ENCODE measurements around the gene NEK4.
A peak's percentile ranks its signal among the peaks of the same experiment; 100 is the strongest.

NEK4 gene

DNA sequence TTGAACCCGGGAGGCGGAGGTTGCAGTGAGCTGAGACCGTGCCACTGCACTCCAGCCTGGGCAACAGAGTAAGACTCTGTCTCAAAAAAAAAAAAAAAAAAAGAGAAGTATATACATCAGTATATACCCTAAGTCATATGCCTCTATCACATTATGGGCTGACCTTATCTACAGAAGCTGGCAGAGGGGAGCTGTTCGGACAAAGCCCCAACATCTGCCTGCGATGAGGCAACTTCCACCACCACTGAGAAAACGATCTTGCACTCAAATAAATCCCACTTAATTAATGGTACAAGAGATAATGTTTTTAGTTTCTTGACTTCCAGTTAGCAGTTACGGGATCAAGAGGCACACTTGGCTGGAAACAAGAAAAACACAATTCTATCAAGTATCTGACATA lies 67.4 kb downstream of the NEK4 start:
- DNase-seq: no peak
- Mint-ChIP-seq H3K27ac (no peak overlapping the region), H3K36me3 (ENCODE audit: low read depth) (peaks cover 10% of the 10 kb centered on the region), H3K4me1 (peaks cover 34% of the 10 kb centered on the region), H3K27me3 (ENCODE audit: low read depth, poor library complexity) (peaks cover 6% of the 10 kb centered on the region), H3K4me3 (peak overlapping the region; percentile 98), H3K9me3 (no peaks in the 10 kb centered on the region)
- TF ChIP-seq, protein P1, sequence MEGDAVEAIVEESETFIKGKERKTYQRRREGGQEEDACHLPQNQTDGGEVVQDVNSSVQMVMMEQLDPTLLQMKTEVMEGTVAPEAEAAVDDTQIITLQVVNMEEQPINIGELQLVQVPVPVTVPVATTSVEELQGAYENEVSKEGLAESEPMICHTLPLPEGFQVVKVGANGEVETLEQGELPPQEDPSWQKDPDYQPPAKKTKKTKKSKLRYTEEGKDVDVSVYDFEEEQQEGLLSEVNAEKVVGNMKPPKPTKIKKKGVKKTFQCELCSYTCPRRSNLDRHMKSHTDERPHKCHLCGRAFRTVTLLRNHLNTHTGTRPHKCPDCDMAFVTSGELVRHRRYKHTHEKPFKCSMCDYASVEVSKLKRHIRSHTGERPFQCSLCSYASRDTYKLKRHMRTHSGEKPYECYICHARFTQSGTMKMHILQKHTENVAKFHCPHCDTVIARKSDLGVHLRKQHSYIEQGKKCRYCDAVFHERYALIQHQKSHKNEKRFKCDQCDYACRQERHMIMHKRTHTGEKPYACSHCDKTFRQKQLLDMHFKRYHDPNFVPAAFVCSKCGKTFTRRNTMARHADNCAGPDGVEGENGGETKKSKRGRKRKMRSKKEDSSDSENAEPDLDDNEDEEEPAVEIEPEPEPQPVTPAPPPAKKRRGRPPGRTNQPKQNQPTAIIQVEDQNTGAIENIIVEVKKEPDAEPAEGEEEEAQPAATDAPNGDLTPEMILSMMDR (IDR thresholded peaks at IDR 0.05): no peak

- Mint-ChIP-seq H3K27me3 (ENCODE audit: low read depth, poor library complexity) (no peaks in the 10 kb centered on the region), H3K4me1 (no peaks in the 10 kb centered on the region), H3K27ac (peak overlapping the region; percentile 84), H3K36me3 (ENCODE audit: low read depth) (peaks cover 49% of the 10 kb centered on the region), H3K9me3 (no peaks in the 10 kb centered on the region), H3K4me3 (no peak overlapping the region)
- TF ChIP-seq, protein P1 (IDR thresholded peaks at IDR 0.05): no peak
- no peak for DNase-seq
Measured at GRCh38 chr3:52697632-52697965, 73.1 kb downstream of the NEK4 start.

DNA sequence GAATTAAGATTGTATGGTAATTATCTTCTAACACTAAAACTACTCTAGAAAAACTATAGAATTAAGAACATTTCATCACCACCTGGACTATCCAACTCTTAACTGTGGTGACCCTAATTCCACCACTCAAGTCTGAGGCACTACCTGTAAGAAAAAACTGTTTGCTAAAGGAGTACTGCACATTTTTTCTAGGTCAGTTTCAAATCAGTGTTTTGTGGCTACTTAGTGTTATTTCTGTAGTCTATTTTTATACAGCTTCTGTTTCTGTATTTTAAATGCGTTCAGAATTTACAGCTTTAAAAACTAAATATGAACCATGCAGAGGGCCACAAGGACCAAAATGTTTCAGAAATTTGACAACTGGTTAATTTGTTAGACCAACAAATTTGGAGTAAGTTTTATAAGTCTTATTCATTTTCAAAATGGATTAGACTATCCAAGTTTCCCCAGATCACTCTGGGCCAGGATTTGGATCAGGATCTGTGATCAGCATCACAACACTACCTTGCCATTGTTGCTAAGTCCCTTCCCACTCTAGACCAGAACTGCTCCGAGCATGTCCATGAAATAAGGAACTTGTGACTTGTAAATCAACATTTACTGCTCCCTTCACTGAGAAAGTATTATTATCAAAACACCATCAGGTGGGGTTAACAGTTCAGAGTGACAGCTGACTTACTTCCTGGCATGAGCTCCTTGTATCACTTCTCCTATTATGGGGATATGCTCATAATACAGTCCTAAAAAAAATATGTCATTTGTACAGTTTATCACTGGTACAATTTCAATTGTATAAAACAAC lies 73.7 kb downstream of the NEK4 start:
- Mint-ChIP-seq H3K9me3 (no peaks in the 10 kb centered on the region), H3K27ac (peak overlapping the region; percentile 84), H3K36me3 (ENCODE audit: low read depth) (peaks cover 51% of the 10 kb centered on the region), H3K4me1 (no peaks in the 10 kb centered on the region), H3K27me3 (ENCODE audit: low read depth, poor library complexity) (no peaks in the 10 kb centered on the region), H3K4me3 (no peak overlapping the region)
- no peak for DNase-seq
- TF ChIP-seq, protein P1 (IDR thresholded peaks at IDR 0.05): no peak

DNA sequence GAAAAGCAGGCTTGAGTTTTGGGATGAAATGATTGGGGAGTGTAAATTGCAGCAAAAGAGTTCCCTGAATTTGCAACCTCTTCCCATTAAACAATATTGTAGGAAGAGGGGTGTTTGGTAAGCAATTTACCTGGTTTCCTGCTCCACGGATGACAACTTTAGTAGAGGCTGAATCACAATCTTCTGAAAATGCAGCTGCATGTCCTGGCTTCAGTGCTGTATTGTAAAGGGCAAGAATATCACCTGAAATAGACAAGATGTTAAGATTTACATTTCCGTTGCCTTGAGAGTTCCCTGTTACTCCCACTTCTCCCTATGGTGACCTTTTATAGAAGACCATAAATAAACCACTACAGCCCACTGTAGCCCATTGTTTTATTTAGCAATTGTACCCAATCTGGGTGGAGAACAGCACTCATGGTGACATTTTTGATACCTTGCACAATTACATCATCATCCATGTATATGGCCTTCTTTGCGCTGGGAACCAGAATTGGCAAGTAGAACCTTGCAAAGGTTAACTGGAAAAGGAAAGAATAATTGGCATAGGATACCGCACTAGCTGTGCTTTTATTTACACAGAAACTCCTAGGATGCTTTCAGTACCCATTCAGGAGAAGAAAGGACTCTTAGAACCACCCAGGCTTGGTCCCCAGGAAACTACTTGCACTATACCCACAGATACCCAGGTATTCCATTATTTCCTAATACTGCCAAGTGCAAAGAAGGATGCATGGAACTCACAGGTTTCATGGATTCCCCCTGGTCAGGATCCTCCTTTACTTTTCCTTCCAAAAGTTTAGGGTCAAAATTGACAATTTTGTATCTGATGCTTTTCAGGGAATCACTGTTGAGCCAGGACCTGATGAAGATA lies 74.7 kb downstream of the NEK4 start:
- DNase-seq: no peak
- Mint-ChIP-seq H3K4me3 (no peak overlapping the region), H3K27me3 (ENCODE audit: low read depth, poor library complexity) (no peaks in the 10 kb centered on the region), H3K9me3 (no peaks in the 10 kb centered on the region), H3K36me3 (ENCODE audit: low read depth) (peaks cover 51% of the 10 kb centered on the region), H3K27ac (peak overlapping the region; percentile 47), H3K4me1 (no peaks in the 10 kb centered on the region)
- TF ChIP-seq, protein P1 (IDR thresholded peaks at IDR 0.05): no peak

DNA sequence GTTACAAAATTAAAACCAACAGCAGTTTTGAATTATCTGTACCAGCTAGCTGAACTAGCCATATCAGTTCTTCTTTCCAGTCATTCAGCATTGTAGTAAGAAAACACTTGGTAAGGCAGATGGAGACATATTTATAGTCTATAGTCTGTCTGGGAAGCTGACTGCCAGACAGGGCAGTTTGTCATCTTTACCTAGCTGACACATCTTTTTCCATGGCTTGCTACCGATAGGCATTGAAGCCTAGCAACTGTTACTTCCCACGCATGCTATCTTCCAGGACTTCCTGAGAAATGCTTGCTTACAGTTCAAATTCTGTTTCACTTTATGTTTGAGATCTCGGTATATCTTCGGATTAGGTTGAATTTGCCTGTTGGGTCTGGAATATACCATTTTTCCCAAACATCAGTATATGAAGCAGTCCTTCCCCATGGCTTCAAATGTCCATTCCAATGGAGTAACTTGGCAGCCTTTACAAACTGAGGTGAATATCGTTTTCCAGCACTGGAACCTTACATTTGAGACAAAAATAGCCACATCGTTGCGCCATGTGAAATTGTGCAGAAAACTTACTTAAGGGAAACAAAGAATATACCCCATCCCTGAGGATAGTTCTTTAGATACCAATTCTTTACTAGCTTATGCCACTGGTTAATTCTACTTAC lies 76.1 kb downstream of the NEK4 start:
- Mint-ChIP-seq H3K4me1 (no peaks in the 10 kb centered on the region), H3K4me3 (no peak overlapping the region), H3K36me3 (ENCODE audit: low read depth) (peaks cover 64% of the 10 kb centered on the region), H3K27me3 (ENCODE audit: low read depth, poor library complexity) (no peaks in the 10 kb centered on the region), H3K27ac (peak overlapping the region; percentile 46), H3K9me3 (no peaks in the 10 kb centered on the region)
- DNase-seq: no peak
- TF ChIP-seq, protein P1 (IDR thresholded peaks at IDR 0.05): no peak

Data from nephron progenitor cell (in vitro differentiated cells).